Limb (tissue), 2 donors: Measurements from ENCODE around the gene STXBP2.

Experiments used
- DNase-seq, 2 donors: peaks; one replicate each; pipeline ENCODE4 v3.0.0-alpha.2; 2016; ENCODE audit errors: extremely low spot score in 2 of 2

Gene STXBP2

GRCh38 chr19:7678971-7679751, 42.3 kb downstream of the STXBP2 start:
- no peak for DNase-seq

GRCh38 chr19:7679771-7680605, 43.1 kb downstream of the STXBP2 start:
- no peak for DNase-seq

DNA sequence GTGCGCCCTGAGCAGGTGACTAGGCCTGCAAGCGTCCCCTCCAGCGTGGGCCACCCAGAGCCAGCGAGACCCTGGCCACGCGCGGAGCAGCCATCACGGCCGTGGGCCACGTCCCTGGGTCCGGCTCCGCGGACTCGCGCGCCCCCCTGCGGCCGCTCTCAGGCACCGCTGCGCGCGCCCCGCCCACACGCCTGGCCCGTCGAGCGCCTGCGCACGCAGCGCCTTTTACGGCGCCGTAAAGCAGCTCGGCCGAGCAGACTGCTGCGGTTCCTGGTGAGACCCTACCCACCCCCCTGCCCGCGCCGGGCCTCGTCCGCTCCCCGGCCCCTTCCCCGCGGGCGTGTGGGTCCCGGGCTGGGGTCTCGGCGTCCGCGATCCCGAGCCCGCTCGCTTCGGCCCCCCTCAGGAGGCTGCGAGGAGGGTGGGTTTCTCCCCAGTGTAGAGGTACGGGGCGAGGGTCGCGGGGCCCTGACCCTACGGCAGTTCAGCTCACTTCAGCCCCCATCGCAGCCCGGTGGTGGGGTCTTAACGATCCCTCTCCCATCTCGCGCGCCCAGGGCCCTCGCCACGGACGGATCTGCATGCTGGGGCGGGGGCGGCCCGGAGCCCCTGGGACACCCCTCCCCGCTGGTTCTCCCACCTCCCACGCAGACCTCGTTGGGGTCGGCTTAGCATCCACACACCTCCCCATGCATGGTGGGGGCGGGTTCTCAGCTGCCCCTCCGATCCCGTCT, 43.9 kb downstream of the STXBP2 start, which contains the start of gene TRAPPC5:
TRAPPC5 (plus strand) TSS at position 228 of the 734 bp plus-strand sequence. CDS start 1,421 bp downstream, outside the sequence.
- DNase-seq, result peak; percentile 90 to 94

GRCh38 chr19:7681340-7682174, 44.6 kb downstream of the STXBP2 start:
- peak; percentile 64 to 76 for DNase-seq

GRCh38 chr19:7682175-7682855, 45.4 kb downstream of the STXBP2 start:
- peak in 1 of 2 donors; percentile 62 for DNase-seq

GRCh38 chr19:7685546-7686445, 48.9 kb downstream of the STXBP2 start:
- no peak for DNase-seq

DNA sequence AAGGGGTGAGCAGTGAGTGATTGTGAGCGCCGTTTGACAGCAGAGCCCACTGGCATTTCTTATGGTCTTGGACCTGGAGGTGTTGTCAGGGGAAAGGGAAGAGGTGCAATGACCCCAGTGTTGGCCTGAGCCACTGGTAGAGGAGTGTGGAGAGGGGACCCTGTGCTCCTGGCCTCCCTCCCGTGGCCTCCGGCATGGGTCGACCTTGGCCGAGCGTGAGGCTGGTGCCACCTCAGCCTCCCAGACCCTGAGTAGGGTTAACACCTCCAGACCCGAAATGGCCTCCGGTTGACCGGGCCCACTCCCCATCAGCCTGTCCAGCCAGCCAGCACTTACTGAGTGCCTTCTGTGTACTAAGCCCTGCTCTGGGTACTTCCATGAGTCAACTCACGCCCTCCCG, 50.3 kb downstream of the STXBP2 start:
- no peak for DNase-seq

- no peak for DNase-seq
Measured at GRCh38 chr19:7689165-7689564, 52.3 kb downstream of the STXBP2 start.

GRCh38 chr19:7690779-7691258, 53.9 kb downstream of the STXBP2 start:
- no peak for DNase-seq

- no peak for DNase-seq
Measured at GRCh38 chr19:7691497-7691896, 54.6 kb downstream of the STXBP2 start.

- DNase-seq, result no peak
Measured at GRCh38 chr19:7692417-7693088, 55.6 kb downstream of the STXBP2 start.

DNA sequence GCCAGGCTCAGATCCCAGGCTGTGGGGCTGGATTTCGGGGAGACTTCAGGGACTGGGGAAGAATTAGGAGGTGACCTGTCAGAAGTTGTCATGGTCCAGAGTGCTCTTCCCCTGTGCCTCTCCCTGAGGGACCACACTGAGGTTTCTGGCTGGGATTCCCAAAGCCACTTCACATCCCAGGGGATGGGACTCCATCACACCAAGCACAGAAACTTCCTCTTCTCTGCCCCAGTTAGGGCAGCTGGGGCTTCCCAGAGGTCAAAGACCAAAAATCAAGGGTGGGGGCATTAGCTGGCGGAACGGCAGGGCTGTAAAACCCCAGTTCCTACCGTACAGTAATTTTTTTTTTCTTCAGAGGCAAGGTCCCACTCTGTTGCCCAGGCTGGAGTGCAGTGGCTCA, 57.6 kb downstream of the STXBP2 start:
- DNase-seq, result no peak
